ENCODE results near the gene G2E3.

The G2E3 gene

GRCh38 chr14:30621354-30621939, 62.5 kb downstream of the G2E3 start:
- Histone ChIP-seq H3K27ac (replicated peaks) (peak overlapping the region; percentile 76), H3K27me3 (ENCODE audit: insufficient read depth, poor library complexity, severe bottlenecking) (no peaks in the 10 kb centered on the region)

GRCh38 chr14:30621940-30622830, 63.2 kb downstream of the G2E3 start, which contains the start of gene SCFD1:
Gene SCFD1 (plus strand): TSS chr14:30622319. CDS start chr14:30622339, 20 bp downstream.
- Histone ChIP-seq H3K4me3 (replicated peaks; ENCODE audit: insufficient read depth, low read length) (peak within 1 kb of the TSS; percentile 77), H3K27ac (replicated peaks) (peak within 1 kb of the TSS; percentile 76), H3K27me3 (ENCODE audit: insufficient read depth, poor library complexity, severe bottlenecking) (no peaks in the 10 kb centered on the region)
- TF ChIP-seq POLR2AphosphoS5 (IDR thresholded peaks at IDR 0.05; ENCODE audit: low read depth) (peak; percentile 99), GABPA (IDR thresholded peaks at IDR 0.05; ENCODE audit: low read depth) (peak; percentile 86), SPI1 (IDR thresholded peaks at IDR 0.05; ENCODE audit: borderline replicate concordance, low read depth) (no peak), REST (IDR thresholded peaks at IDR 0.05; ENCODE audit: insufficient replicate concordance, low read depth) (peak; percentile 80)
- DNase-seq (ENCODE audit: low read depth in 1 of 2, low spot score in 1 of 2), result peak; percentile 66 to 94

More at GRCh38 chr14:30621354-30621939, 62.5 kb downstream of the G2E3 start:
- peak overlapping the region; percentile 77 for H3K4me3 ChIP-seq (replicated peaks; ENCODE audit: insufficient read depth, low read length)
- TF ChIP-seq SPI1 (IDR thresholded peaks at IDR 0.05; ENCODE audit: borderline replicate concordance, low read depth) (peak; percentile 40; the same call in 1 of the 2 replicates), GABPA (IDR thresholded peaks at IDR 0.05; ENCODE audit: low read depth) (no peak)
- peak in 1 of 2 experiments; percentile 43 for DNase-seq (ENCODE audit: low read depth in 1 of 2, low spot score in 1 of 2)

- Histone ChIP-seq H3K27me3 (ENCODE audit: insufficient read depth, poor library complexity, severe bottlenecking) (no peaks in the 10 kb centered on the region), H3K4me3 (replicated peaks; ENCODE audit: insufficient read depth, low read length) (peak overlapping the region; percentile 77), H3K27ac (replicated peaks) (no peak overlapping the region)
- TF ChIP-seq CTCF (IDR thresholded peaks at IDR 0.05; ENCODE audit: insufficient read depth, low read length), result no peak
- TF ChIP-seq GABPA (IDR thresholded peaks at IDR 0.05; ENCODE audit: low read depth), result no peak
- TF ChIP-seq POLR2AphosphoS5 (IDR thresholded peaks at IDR 0.05; ENCODE audit: low read depth), result no peak
- DNase-seq (ENCODE audit: low read depth in 1 of 2, low spot score in 1 of 2), result no peak
Observed at GRCh38 chr14:30623412-30624131, 64.6 kb downstream of the G2E3 start.

GRCh38 chr14:30624132-30624423, 65.1 kb downstream of the G2E3 start:
- DNase-seq (ENCODE audit: low read depth in 1 of 2, low spot score in 1 of 2), result no peak
- H3K27ac ChIP-seq (replicated peaks), result no peak overlapping the region
- no peak overlapping the region for H3K4me3 ChIP-seq (replicated peaks; ENCODE audit: insufficient read depth, low read length)
- TF ChIP-seq REST (IDR thresholded peaks at IDR 0.05; ENCODE audit: insufficient replicate concordance, low read depth) (no peak), SPI1 (IDR thresholded peaks at IDR 0.05; ENCODE audit: borderline replicate concordance, low read depth) (no peak), CTCF (IDR thresholded peaks at IDR 0.05; ENCODE audit: insufficient read depth, low read length) (no peak), POLR2AphosphoS5 (IDR thresholded peaks at IDR 0.05; ENCODE audit: low read depth) (no peak)
- H3K27me3 ChIP-seq (ENCODE audit: insufficient read depth, poor library complexity, severe bottlenecking), result no peaks in the 10 kb centered on the region
